Fibroblast of pulmonary artery (primary cell): ENCODE data around the gene MGLL.

Experiments used
- DNase-seq: peaks from one replicate; pipeline ENCODE4 v3.0.0-alpha.2; 2010; ENCODE audit warnings: low read depth
- H3K4me3 ChIP-seq: replicated peaks from 2 replicates; pipeline ENCODE4 v1.5.1; 2011; ENCODE audit warnings: low read depth, mild to moderate bottlenecking, control low read depth, low read length, moderate library complexity
- CTCF ChIP-seq: IDR thresholded peaks from 2 replicates; pipeline ENCODE4 v1.5.1; 2011; ENCODE audit warnings: mild to moderate bottlenecking, control low read depth, low read length, inconsistent platforms; ENCODE audit errors: missing control alignments

MGLL gene

GRCh38 chr3:127760791-127761440 lies 61.4 kb downstream of the MGLL start:
- DNase-seq = no peak
- TF ChIP-seq CTCF = no peak
- no peak overlapping the region for H3K4me3 ChIP-seq

- TF ChIP-seq CTCF = no peak
- H3K4me3 ChIP-seq = no peak overlapping the region
- DNase-seq = no peak
These were observed 62.0 kb downstream of the MGLL start for GRCh38 chr3:127760361-127760760.

- no peak overlapping the region for H3K4me3 ChIP-seq
- TF ChIP-seq CTCF = no peak
- no peak for DNase-seq
These were observed 62.5 kb downstream of the MGLL start for GRCh38 chr3:127759826-127760225.

GRCh38 chr3:127758013-127758412 lies 64.3 kb downstream of the MGLL start:
- DNase-seq = no peak
- no peak overlapping the region for H3K4me3 ChIP-seq
- no peak for TF ChIP-seq CTCF

GRCh38 chr3:127755305-127755681 lies 67.0 kb downstream of the MGLL start:
- H3K4me3 ChIP-seq = no peak overlapping the region
- TF ChIP-seq CTCF = no peak
- no peak for DNase-seq

- H3K4me3 ChIP-seq = no peak overlapping the region
These were observed 67.7 kb downstream of the MGLL start for GRCh38 chr3:127754411-127755304.

More at GRCh38 chr3:127754411-127755304, 67.7 kb downstream of the MGLL start:
- no peak for DNase-seq
- TF ChIP-seq CTCF = no peak
